HepG2 (cell line): ENCODE data around the gene PSMC3IP. TPM values are rescaled to one million over a fixed set of nuclear protein-coding genes. Genes with fewer than 3 reads are reported as not detected.

Experiments
- ATAC-seq: fragments of 200-7000 bp; cut with Tn5 transposase; 3 replicates; pipeline ENCODE4 v1.9.1; 2020; ENCODE audit warnings: mild to moderate bottlenecking, moderate library complexity
- BruUV-seq: library from RNA; stranded (reverse); fragments of 400-500 nt; replicated peaks from 2 replicates; lab custom pipeline; 2021; lab: Mats Ljungman, UMichigan
- CTCF ChIA-PET: fragments of 300-600 bp; formaldehyde crosslinking; extraction: SDS; loops from one replicate; lab custom pipeline; 2021; ENCODE audit warnings: low total read pairs, inconsistent platforms, low intra/inter-chr PET ratio; lab: Yijun Ruan, JAX
- POLR2A ChIA-PET: fragments of 350-600 bp; sonication (Branson Sonifier 250); formaldehyde crosslinking; loops from one replicate; lab custom pipeline; 2020; ENCODE audit warnings: antibody characterized with exemption, inconsistent platforms; lab: Yijun Ruan, JAX
- DNase-seq: peaks from one replicate; pipeline ENCODE4 v3.0.0-alpha.2; 2015; ENCODE audit warnings: low spot score
- FAIRE-seq: peaks from 3 replicates; lab custom pipeline; 2011; peaks lifted over from hg19 to GRCh38; lab: Jason Lieb, UNC
- H2AFZ ChIP-seq: one replicate; pipeline ENCODE4 v1.6.1; 2011; ENCODE audit warnings: low read length, inconsistent platforms
- H3K27ac ChIP-seq: fragments of 300-600 bp; 3 replicates; pipeline ENCODE4 v1.8.0; 2011; ENCODE audit warnings: mixed run types, mild to moderate bottlenecking, mixed read lengths, low read length, inconsistent platforms; ENCODE audit not compliant: insufficient read depth; ENCODE audit errors: extremely low read length
- H3K27me3 ChIP-seq, 2 experiments: fragments of 200-600 bp in 1 of 2; 2 replicates in 1 of 2; 3 replicates in 1 of 2; pipeline versions ENCODE4 v1.6.0 to v1.8.0; 2011; ENCODE audit warnings: low read length in 2 of 2, mild to moderate bottlenecking in 2 of 2, moderate library complexity in 2 of 2, inconsistent platforms in 1 of 2; ENCODE audit not compliant: insufficient read depth in 2 of 2, control insufficient read depth in 1 of 2
- H3K36me3 ChIP-seq, 2 experiments: fragments of 200-600 bp in 1 of 2; replicated peaks in 1 of 2; 2 replicates in 1 of 2; 3 replicates in 1 of 2; pipeline versions ENCODE4 v1.5.1 to v1.8.0; 2011; ENCODE audit warnings: low read length in 2 of 2, inconsistent platforms in 1 of 2; ENCODE audit not compliant: insufficient read depth in 2 of 2, control insufficient read depth in 1 of 2
- H3K4me1 ChIP-seq: 2 replicates; pipeline ENCODE4 v1.5.1; 2012; ENCODE audit warnings: low read length, inconsistent platforms; ENCODE audit not compliant: insufficient read depth
- H3K4me2 ChIP-seq: 2 replicates; pipeline ENCODE4 v1.6.0; 2011; ENCODE audit warnings: low read depth, low read length, inconsistent platforms
- H3K4me3 ChIP-seq, 3 experiments: fragments of 200-600 bp in 1 of 3; sonication (generic), shearing (Covaris generic) in 1 of 3; replicated peaks in 1 of 3; 2 replicates each; pipeline ENCODE4 v1.5.1; 2011 to 2016; ENCODE audit warnings: low read length in 3 of 3, inconsistent platforms in 2 of 3, low read depth in 2 of 3, mild to moderate bottlenecking in 2 of 3, control low read depth in 1 of 3, mixed read lengths in 1 of 3; ENCODE audit not compliant: insufficient read depth in 1 of 3
- H3K79me2 ChIP-seq: one replicate; pipeline ENCODE4 v1.6.1; 2011; ENCODE audit warnings: low read length, inconsistent platforms; ENCODE audit not compliant: insufficient read depth
- H3K9ac ChIP-seq: 2 replicates; pipeline ENCODE4 v1.6.0; 2011; ENCODE audit warnings: mild to moderate bottlenecking, low read depth, low read length, inconsistent platforms; ENCODE audit not compliant: insufficient read depth
- H3K9me3 ChIP-seq: 2 replicates; pipeline ENCODE4 v1.5.1; 2012; ENCODE audit warnings: mild to moderate bottlenecking, low read length
- H4K20me1 ChIP-seq: 2 replicates; pipeline ENCODE4 v1.6.0; 2011; ENCODE audit warnings: inconsistent platforms, mild to moderate bottlenecking, low read length, moderate library complexity; ENCODE audit not compliant: insufficient read depth
- ARNT2 ChIP-seq: sonication (generic); formaldehyde crosslinking; IDR thresholded peaks from 2 replicates; pipeline ENCODE4 v1.8.0; 2022; ENCODE audit warnings: mild to moderate bottlenecking, low read depth, missing genetic modification reagents, moderate library complexity
- BORCS8-MEF2B ChIP-seq: sonication (generic); formaldehyde crosslinking; IDR thresholded peaks from 2 replicates; pipeline ENCODE4 v1.8.0; 2022; ENCODE audit warnings: mild to moderate bottlenecking, missing genetic modification reagents
- CEBPG ChIP-seq: IDR thresholded peaks from 2 replicates; pipeline ENCODE4 v1.6.1; 2016
- EZH2 ChIP-seq: conservative IDR thresholded peaks from 2 replicates; pipeline ENCODE4 v1.6.1; 2012; ENCODE audit warnings: mild to moderate bottlenecking, low read depth, low read length, moderate library complexity
- HMG20A ChIP-seq: IDR thresholded peaks from 2 replicates; pipeline ENCODE4 v1.6.1; 2016; ENCODE audit warnings: borderline replicate concordance
- HOXA9 ChIP-seq: sonication (generic); formaldehyde crosslinking; IDR thresholded peaks from 2 replicates; pipeline ENCODE4 v1.8.1; 2022; ENCODE audit warnings: missing genetic modification reagents, mild to moderate bottlenecking, moderate library complexity, borderline replicate concordance
- ISL2 ChIP-seq: sonication (generic); formaldehyde crosslinking; IDR thresholded peaks from 2 replicates; pipeline ENCODE4 v1.5.0; 2020; ENCODE audit warnings: missing genetic modification reagents
- MAZ ChIP-seq, 2 experiments: sonication (generic) in 1 of 2; formaldehyde crosslinking in 1 of 2; IDR thresholded peaks; 2 replicates each; pipeline versions ENCODE4 v1.5.0 to v1.6.1; 2012 to 2020; ENCODE audit warnings: low read depth in 2 of 2, mild to moderate bottlenecking in 2 of 2, borderline replicate concordance in 1 of 2, improper control_type of control experiment in 1 of 2, low read length in 1 of 2, missing genetic modification reagents in 1 of 2, moderate library complexity in 1 of 2
- NFRKB ChIP-seq: fragments of 450-650 bp; IDR thresholded peaks from 2 replicates; pipeline ENCODE4 v1.6.1; 2017
- RARG ChIP-seq: sonication (generic); formaldehyde crosslinking; IDR thresholded peaks from 2 replicates; pipeline ENCODE4 v1.4.0; 2020; ENCODE audit warnings: low read depth, mild to moderate bottlenecking, missing genetic modification reagents
- SMC3 ChIP-seq: IDR thresholded peaks from 2 replicates; pipeline ENCODE4 v1.6.1; 2011; ENCODE audit warnings: low read length, improper control_type of control experiment
- TBX3 ChIP-seq: fragments of 450-650 bp; IDR thresholded peaks from 2 replicates; pipeline ENCODE4 v1.6.1; 2017; ENCODE audit warnings: antibody characterized with exemption, mild to moderate bottlenecking, inconsistent platforms, borderline replicate concordance
- THYN1 ChIP-seq: sonication (generic); formaldehyde crosslinking; IDR thresholded peaks from 2 replicates; pipeline ENCODE4 v1.8.1; 2023; ENCODE audit warnings: low read depth, mild to moderate bottlenecking, moderate library complexity, missing genetic modification reagents, borderline replicate concordance
- ZNF318 ChIP-seq: sonication (generic); formaldehyde crosslinking; IDR thresholded peaks from 2 replicates; pipeline ENCODE4 v1.4.0; 2020; ENCODE audit warnings: mild to moderate bottlenecking, missing genetic modification reagents
- ZNF547 ChIP-seq: sonication (generic); formaldehyde crosslinking; IDR thresholded peaks from 2 replicates; pipeline ENCODE4 v1.5.1; 2020; ENCODE audit warnings: mild to moderate bottlenecking, missing genetic modification reagents
- WGBS: methylation state at CpG from one replicate; pipeline ENCODE4 v1.1.6; 2017; ENCODE audit warnings: low lambda C conversion rate; 5-methylcytosine and 5-hydroxymethylcytosine counted together
- in situ Hi-C: cut with HindIII; loops from 2 replicates; pipeline ENCODE4 v1.10.0; 2017; ENCODE audit warnings: low pct_unique_long_range_greater_than_20kb; ENCODE audit not compliant: extremely low pct_ligation_motif_present
- intact Hi-C: fragments of 100-400 bp; cut with micrococcal nuclease; formaldehyde crosslinking; loops from one replicate; pipeline ENCODE4 v1.10.0; 2022; ENCODE audit not compliant: unreplicated experiment
- polyA plus RNA-seq, 8 experiments: library from polyadenylated mRNA; depleted of rRNA in 3 of 8; stranded (reverse) in 7 of 8; unstranded in 1 of 8; fragments of >200 nt; fragmentation: Illumina TruSeq in 4 of 8; extraction: Trizol in 4 of 8; gene quantifications; 2 replicates each; pipeline versions ENCODE4 v1.2.1 to v1.2.3, GENCODE V29; 2011 to 2016; ENCODE audit warnings: low read depth in 4 of 8, missing spikeins in 1 of 8, mixed read lengths in 1 of 8; ENCODE audit not compliant: insufficient read depth in 1 of 8
- total RNA-seq, 5 experiments: library from RNA; depleted of rRNA; stranded (reverse); fragments of >200 nt; fragmentation: Illumina TruSeq; extraction: Trizol; gene quantifications; 2 replicates each; pipeline ENCODE4 v1.2.3, GENCODE V29; 2016; ENCODE audit warnings: low read depth in 1 of 5
- TF ChIP-seq, protein P1 (sequence below): sonication (generic); formaldehyde crosslinking; IDR thresholded peaks from 2 replicates; pipeline ENCODE4 v1.5.1; 2020; ENCODE audit warnings: missing genetic modification reagents, mild to moderate bottlenecking, borderline replicate concordance

PSMC3IP gene
- total and polyA plus RNA-seq, 2 of the 13 experiments (the other 11 are each of a cell fraction or from before 2014, with no cell fraction given) = 6.5 to 22.4 TPM

DNA sequence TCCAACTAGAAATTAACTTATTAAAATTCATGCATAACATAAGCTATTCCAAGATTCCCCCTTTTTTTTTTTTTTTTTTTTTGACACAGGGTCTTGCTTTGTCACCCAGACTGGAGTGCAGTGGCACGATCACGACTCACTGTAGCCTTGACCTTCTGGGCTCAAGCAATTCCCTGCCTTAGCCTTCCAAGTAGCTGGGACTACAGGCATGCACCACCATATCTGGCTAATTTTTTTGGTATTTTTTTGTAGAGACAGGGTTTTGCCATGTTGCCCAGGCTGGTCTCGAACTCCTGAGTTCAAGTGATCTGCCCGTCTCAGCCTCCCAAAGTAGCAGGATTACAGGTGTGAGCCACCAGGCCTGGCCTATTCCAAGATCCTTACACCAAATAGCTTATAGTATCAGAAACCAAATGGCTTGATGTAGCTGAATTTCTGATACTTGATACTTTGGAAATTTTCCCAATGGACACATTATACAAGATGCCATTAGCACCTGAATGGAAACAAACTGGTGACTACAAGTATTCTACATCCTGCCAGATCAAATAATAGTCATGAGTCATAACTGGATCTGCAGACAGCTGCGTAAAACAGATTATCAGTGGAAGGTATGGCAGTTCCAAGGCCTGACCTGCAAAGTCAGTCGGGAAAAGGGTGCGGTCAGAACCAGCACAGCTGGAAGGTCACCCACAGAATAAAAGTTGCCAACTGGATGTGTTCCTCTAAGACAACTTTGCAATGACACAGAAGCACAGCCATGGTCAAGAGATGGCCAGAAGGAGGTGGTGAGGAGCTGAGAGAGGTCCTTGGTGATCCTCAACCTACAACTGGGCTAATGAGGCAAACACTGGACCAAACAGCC, 46.4 kb upstream of the PSMC3IP start:
- Histone ChIP-seq H3K9ac (no peak overlapping the region), H3K9me3 (no peaks in the 10 kb centered on the region), H4K20me1 (no peaks in the 10 kb centered on the region), H3K79me2 (no peaks in the 10 kb centered on the region), H3K36me3 (no peaks in the 10 kb centered on the region), H2AFZ (no peak overlapping the region), H3K4me3 (no peak overlapping the region), H3K4me1 (peaks cover 37% of the 10 kb centered on the region), H3K4me2 (no peak overlapping the region), H3K27ac (no peak overlapping the region), H3K27me3 (no peaks in the 10 kb centered on the region)
- CTCF ChIA-PET = no interaction called here
- POLR2A ChIA-PET = no interaction called here
- 31% methylated on average over 7 of the region's 7 CpGs for WGBS
- ATAC-seq (no peak), FAIRE-seq (no peak), DNase-seq (no peak)
- no TSS peak for BruUV-seq
- in situ Hi-C loops = no loop called here
- intact Hi-C loops = no loop called here
- no peak for TF ChIP-seq ZNF318 (CRISPR knock-in tag)
- TF ChIP-seq THYN1 (CRISPR knock-in tag) = no peak
- TF ChIP-seq NFRKB = no peak
- TF ChIP-seq, protein P1, sequence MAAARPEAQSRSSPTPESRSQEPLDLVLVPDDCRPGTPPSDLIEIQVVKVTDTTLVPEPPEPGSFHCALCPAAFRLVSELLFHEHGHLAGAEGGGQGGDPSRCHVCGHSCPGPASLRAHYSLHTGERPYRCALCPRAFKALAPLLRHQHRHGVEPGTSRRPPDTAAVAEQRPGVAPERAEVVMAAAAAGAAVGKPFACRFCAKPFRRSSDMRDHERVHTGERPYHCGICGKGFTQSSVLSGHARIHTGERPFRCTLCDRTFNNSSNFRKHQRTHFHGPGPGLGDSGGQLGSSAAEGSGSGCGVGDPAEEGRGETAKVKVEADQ (CRISPR knock-in tag) = no peak
- no peak for TF ChIP-seq SMC3
- no peak for TF ChIP-seq MAZ (IDR thresholded peaks at IDR 0.05; ENCODE audit: borderline replicate concordance, low read depth, low read length)
- TF ChIP-seq MAZ (CRISPR knock-in tag; IDR thresholded peaks at IDR 0.05; ENCODE audit: low read depth) = no peak
- TF ChIP-seq HOXA9 = no peak
- TF ChIP-seq BORCS8-MEF2B (CRISPR knock-in tag) = no peak
- TF ChIP-seq RARG (CRISPR knock-in tag) = no peak
- TF ChIP-seq TBX3 = no peak
- no peak for TF ChIP-seq HMG20A (CRISPR knock-in tag)
- no peak for TF ChIP-seq EZH2
- TF ChIP-seq CEBPG (CRISPR knock-in tag) = no peak
- no peak for TF ChIP-seq ZNF547 (CRISPR knock-in tag)
- TF ChIP-seq ISL2 (CRISPR knock-in tag) = no peak
- no peak for TF ChIP-seq ARNT2 (CRISPR knock-in tag)
